ENCODE measurements around the gene ABHD15.

DNA sequence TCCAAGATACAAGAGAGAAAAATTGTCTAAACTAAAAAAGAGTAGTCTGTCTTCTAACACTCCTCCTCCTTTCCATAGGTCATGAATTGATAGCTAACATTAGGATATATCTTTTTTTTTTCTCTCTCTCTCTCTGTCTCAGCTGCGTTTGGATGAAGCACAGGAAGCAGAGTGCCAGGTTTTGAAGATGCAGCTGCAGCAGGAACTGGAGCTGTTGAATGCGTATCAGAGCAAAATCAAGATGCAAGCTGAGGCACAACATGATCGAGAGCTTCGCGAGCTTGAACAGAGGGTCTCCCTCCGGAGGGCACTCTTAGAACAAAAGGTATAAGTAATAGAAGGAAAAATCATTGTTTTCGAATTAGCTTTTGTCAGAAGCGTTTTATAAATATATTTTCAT, 32.9 kb downstream of the ABHD15 start:
- no peak for TF ChIP-seq FOXM1 (IDR thresholded peaks at IDR 0.05; ENCODE audit: borderline replicate concordance)
- TF ChIP-seq FOXA1 (IDR thresholded peaks at IDR 0.05): no peak
- TF ChIP-seq ZNF384 (IDR thresholded peaks at IDR 0.05): no peak
- TF ChIP-seq TARDBP (IDR thresholded peaks at IDR 0.05): no peak
- TF ChIP-seq SP1 (IDR thresholded peaks at IDR 0.05): no peak
- no peak for TF ChIP-seq NFRKB (IDR thresholded peaks at IDR 0.05)

Data from HEK293T (cell line).